Measurements from ENCODE around the gene EPHA4.

EPHA4 gene

DNA sequence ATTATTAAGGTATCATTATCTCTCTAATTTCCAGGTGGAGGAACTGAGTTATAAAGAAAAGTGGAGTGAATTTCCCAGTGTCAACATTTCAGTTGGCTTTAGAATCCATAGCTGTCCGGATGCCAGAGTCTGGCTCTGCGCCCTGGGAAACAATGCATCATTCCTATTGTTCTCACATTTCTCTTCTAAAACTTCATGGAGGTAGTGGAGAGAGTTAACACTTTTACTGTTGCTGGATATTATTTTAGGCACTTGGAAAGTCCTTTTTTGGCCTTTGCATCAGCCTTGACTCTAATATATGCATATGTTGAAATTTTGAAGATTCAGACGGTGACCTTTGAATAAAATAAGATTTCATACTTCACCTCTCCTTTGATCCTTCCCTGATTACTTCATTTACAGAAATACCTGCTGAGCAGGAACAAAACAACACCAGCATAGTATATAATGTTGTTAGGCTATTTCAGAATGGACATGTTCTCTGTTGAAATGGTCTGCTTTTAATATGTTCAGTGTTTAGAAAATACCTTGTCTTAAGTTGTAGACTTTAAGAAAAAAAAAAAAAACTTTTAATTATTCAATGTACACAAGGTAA is 148.8 kb downstream of the EPHA4 start:
- H3K9me3 ChIP-seq (ENCODE audit: insufficient read depth, low read depth, low read length) = no peaks in the 10 kb centered on the region
- H3K36me3 ChIP-seq (ENCODE audit: insufficient read depth, low read length) = no peaks in the 10 kb centered on the region; the same call in 1 of the 2 replicates
- H3K79me2 ChIP-seq (ENCODE audit: insufficient read depth, low read length) = no peaks in the 10 kb centered on the region
- no peaks in the 10 kb centered on the region for H3K27me3 ChIP-seq (ENCODE audit: insufficient read depth, low read length, poor library complexity, severe bottlenecking)
- no peak overlapping the region for H3K4me3 ChIP-seq (ENCODE audit: low read length, poor library complexity, severe bottlenecking)
- no peaks in the 10 kb centered on the region for H4K20me1 ChIP-seq (ENCODE audit: insufficient read depth, low read length, poor library complexity, severe bottlenecking)
- peaks cover 31% of the 10 kb centered on the region for H3K4me1 ChIP-seq (ENCODE audit: insufficient read depth, low read length, poor library complexity, severe bottlenecking)
- no peak overlapping the region for H3K9ac ChIP-seq (ENCODE audit: low read depth, low read length, poor library complexity, severe bottlenecking)
- H3K9me2 ChIP-seq (replicated peaks; ENCODE audit: low read depth, low read length) = no peaks in the 10 kb centered on the region
- no peak overlapping the region for H3K4me2 ChIP-seq (ENCODE audit: low read depth, low read length, poor library complexity, severe bottlenecking)
- H2AFZ ChIP-seq (ENCODE audit: low read length) = no peak overlapping the region
- TF ChIP-seq, protein P1, sequence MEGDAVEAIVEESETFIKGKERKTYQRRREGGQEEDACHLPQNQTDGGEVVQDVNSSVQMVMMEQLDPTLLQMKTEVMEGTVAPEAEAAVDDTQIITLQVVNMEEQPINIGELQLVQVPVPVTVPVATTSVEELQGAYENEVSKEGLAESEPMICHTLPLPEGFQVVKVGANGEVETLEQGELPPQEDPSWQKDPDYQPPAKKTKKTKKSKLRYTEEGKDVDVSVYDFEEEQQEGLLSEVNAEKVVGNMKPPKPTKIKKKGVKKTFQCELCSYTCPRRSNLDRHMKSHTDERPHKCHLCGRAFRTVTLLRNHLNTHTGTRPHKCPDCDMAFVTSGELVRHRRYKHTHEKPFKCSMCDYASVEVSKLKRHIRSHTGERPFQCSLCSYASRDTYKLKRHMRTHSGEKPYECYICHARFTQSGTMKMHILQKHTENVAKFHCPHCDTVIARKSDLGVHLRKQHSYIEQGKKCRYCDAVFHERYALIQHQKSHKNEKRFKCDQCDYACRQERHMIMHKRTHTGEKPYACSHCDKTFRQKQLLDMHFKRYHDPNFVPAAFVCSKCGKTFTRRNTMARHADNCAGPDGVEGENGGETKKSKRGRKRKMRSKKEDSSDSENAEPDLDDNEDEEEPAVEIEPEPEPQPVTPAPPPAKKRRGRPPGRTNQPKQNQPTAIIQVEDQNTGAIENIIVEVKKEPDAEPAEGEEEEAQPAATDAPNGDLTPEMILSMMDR (conservative IDR thresholded peaks at IDR 0.05; ENCODE audit: low read length) = no peak
- no peak for TF ChIP-seq EZH2phosphoT487 (IDR thresholded peaks at IDR 0.05; ENCODE audit: borderline replicate concordance)
- H3F3A ChIP-seq (ENCODE audit: low read depth) = peaks cover 15% of the 10 kb centered on the region; the same call in 1 of the 2 replicates

DNA sequence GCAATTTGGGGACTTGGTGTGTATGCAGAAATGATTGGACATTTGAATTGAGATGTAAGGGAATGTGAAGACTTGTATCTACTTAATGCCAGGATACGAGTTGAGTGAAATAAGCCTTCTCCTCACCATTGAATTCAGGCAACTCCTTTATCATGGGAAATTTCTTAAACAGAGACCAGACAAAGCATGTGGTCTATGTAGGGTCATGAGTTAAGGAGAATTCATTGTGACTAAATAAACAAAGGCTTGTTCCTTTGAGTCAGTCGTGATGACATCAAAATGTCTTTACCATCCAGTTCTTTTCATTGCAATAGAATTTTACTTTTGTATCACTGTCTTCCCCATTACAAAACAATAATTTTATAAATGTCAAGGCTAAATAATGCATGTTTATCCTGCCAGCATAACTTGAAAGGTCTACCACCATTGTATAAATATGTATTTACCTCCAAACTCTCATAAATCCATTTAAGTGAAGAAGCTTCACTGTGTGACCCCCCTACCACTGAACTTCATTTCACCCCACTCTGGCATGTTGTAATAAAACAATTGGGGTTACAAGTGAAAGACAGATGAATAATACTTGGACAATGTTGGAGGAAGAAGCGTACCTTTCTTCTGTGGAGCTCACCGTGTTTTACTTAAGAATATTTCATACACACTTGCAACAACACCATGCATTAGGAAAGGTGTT is 149.4 kb downstream of the EPHA4 start:
- no peaks in the 10 kb centered on the region for H3K27me3 ChIP-seq (ENCODE audit: insufficient read depth, low read length, poor library complexity, severe bottlenecking)
- H3K79me2 ChIP-seq (ENCODE audit: insufficient read depth, low read length) = no peaks in the 10 kb centered on the region
- no peak for TF ChIP-seq EZH2phosphoT487 (IDR thresholded peaks at IDR 0.05; ENCODE audit: borderline replicate concordance)
- TF ChIP-seq, protein P1 (conservative IDR thresholded peaks at IDR 0.05; ENCODE audit: low read length) = no peak
- H3K9me3 ChIP-seq (ENCODE audit: insufficient read depth, low read depth, low read length) = no peaks in the 10 kb centered on the region
- peaks cover 15% of the 10 kb centered on the region; the same call in 1 of the 2 replicates for H3F3A ChIP-seq (ENCODE audit: low read depth)
- H3K9ac ChIP-seq (ENCODE audit: low read depth, low read length, poor library complexity, severe bottlenecking) = no peak overlapping the region
- no peaks in the 10 kb centered on the region for H3K9me2 ChIP-seq (replicated peaks; ENCODE audit: low read depth, low read length)
- H3K4me1 ChIP-seq (ENCODE audit: insufficient read depth, low read length, poor library complexity, severe bottlenecking) = peaks cover 31% of the 10 kb centered on the region
- no peaks in the 10 kb centered on the region for H4K20me1 ChIP-seq (ENCODE audit: insufficient read depth, low read length, poor library complexity, severe bottlenecking)
- H2AFZ ChIP-seq (ENCODE audit: low read length) = no peak overlapping the region
- H3K36me3 ChIP-seq (ENCODE audit: insufficient read depth, low read length) = no peaks in the 10 kb centered on the region; the same call in 1 of the 2 replicates
- no peak overlapping the region for H3K4me2 ChIP-seq (ENCODE audit: low read depth, low read length, poor library complexity, severe bottlenecking)
- H3K4me3 ChIP-seq (ENCODE audit: low read length, poor library complexity, severe bottlenecking) = no peak overlapping the region

DNA sequence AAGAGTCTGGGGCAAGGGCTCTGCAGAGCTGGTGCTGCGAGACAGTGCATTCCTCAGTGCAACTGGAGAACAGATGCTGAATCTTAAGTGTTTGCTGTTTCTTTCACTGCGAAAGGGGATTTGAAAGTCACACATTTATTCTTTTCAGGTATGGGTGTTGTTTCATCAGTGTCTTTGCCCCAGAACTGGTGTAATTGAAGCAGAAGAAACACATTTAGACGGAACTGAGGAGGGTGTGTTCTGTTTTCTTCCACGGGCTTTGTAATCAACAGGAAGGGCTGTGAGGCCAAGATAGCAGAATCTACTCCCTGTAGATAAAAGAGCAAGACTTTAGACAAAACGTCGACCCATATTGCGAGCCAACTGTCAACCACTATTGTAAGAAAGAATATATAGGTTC is 151.9 kb downstream of the EPHA4 start:
- H3K27me3 ChIP-seq (ENCODE audit: insufficient read depth, low read length, poor library complexity, severe bottlenecking) = no peaks in the 10 kb centered on the region
- no peaks in the 10 kb centered on the region for H4K20me1 ChIP-seq (ENCODE audit: insufficient read depth, low read length, poor library complexity, severe bottlenecking)
- peak overlapping the region; percentile 60 for H3K9ac ChIP-seq (ENCODE audit: low read depth, low read length, poor library complexity, severe bottlenecking)
- no peaks in the 10 kb centered on the region for H3K9me3 ChIP-seq (ENCODE audit: insufficient read depth, low read depth, low read length)
- peaks cover 31% of the 10 kb centered on the region for H3K4me1 ChIP-seq (ENCODE audit: insufficient read depth, low read length, poor library complexity, severe bottlenecking)
- no peaks in the 10 kb centered on the region for H3K9me2 ChIP-seq (replicated peaks; ENCODE audit: low read depth, low read length)
- H3K4me3 ChIP-seq (ENCODE audit: low read length, poor library complexity, severe bottlenecking) = peak overlapping the region; percentile 60
- peaks cover 15% of the 10 kb centered on the region; the same call in 1 of the 2 replicates for H3F3A ChIP-seq (ENCODE audit: low read depth)
- peak overlapping the region; percentile 78 for H3K4me2 ChIP-seq (ENCODE audit: low read depth, low read length, poor library complexity, severe bottlenecking)
- no peak for TF ChIP-seq EZH2phosphoT487 (IDR thresholded peaks at IDR 0.05; ENCODE audit: borderline replicate concordance)
- TF ChIP-seq, protein P1 (conservative IDR thresholded peaks at IDR 0.05; ENCODE audit: low read length) = no peak
- H3K36me3 ChIP-seq (ENCODE audit: insufficient read depth, low read length) = no peaks in the 10 kb centered on the region; the same call in 1 of the 2 replicates
- peak overlapping the region; percentile 67; the same call in 1 of the 2 replicates for H2AFZ ChIP-seq (ENCODE audit: low read length)
- no peaks in the 10 kb centered on the region for H3K79me2 ChIP-seq (ENCODE audit: insufficient read depth, low read length)

Measured in Loucy (cell line).